Measurements from ENCODE around the gene SPG21. TPM values are rescaled to one million over a fixed set of nuclear protein-coding genes. Genes with fewer than 3 reads are reported as not detected.

SPG21 gene
- total RNA-seq, 3 donors from 2014 or later (not counting 1 experiment from before 2014, with no cell fraction given) = 39.6 to 52.3 (median 40.4) TPM

- Mint-ChIP-seq H3K27me3 (ENCODE audit: low read depth in 2 of 2) (peaks cover 0 to 13% of the 10 kb centered on the region in 2 donors), H3K4me3 (no peak overlapping the region), H3K4me1 (peaks cover 8 to 17% of the 10 kb centered on the region in 2 donors), H3K27ac (no peak overlapping the region), H3K36me3 (no peaks in the 10 kb centered on the region), H3K9me3 (no peaks in the 10 kb centered on the region)
- Histone ChIP-seq H3K27ac (ENCODE audit: low read length) (no peak overlapping the region), H3K36me3 (ENCODE audit: control insufficient read depth, insufficient read depth, low read length) (no peaks in the 10 kb centered on the region), H3K4me1 (ENCODE audit: control insufficient read depth, insufficient read depth, low read length) (peaks cover 18% of the 10 kb centered on the region), H3K27me3 (ENCODE audit: control insufficient read depth, insufficient read depth, low read length) (peaks cover 4% of the 10 kb centered on the region), H3K4me3 (ENCODE audit: low read length) (no peak overlapping the region), H3K9me3 (ENCODE audit: control insufficient read depth, insufficient read depth, low read length) (no peaks in the 10 kb centered on the region)
- WGBS (ENCODE audit: insufficient coverage) = 25% methylated on average over 12 of the region's 13 CpGs
- ATAC-seq (peak; percentile 46 to 53 (median 48)), DNase-seq (peak; percentile 36 to 67)
- peak; percentile 17 for TF ChIP-seq CTCF (IDR thresholded peaks at IDR 0.05)
- intact Hi-C loops (cut with micrococcal nuclease) = loop anchor here (1.0 kb wide), 1 partner anchor 352 kb away; no protein-coding TSS in a partner anchor
Measured at GRCh38 chr15:65032801-65033537, 43.3 kb upstream of the SPG21 start.

- H3K27ac Mint-ChIP-seq = peak overlapping the region in 1 of 2 donors; percentile 79
- H3K4me1 Mint-ChIP-seq = peaks cover 13 to 20% of the 10 kb centered on the region in 2 donors
- no peaks in the 10 kb centered on the region for H3K9me3 Mint-ChIP-seq
- Histone ChIP-seq H3K9me3 (ENCODE audit: control insufficient read depth, insufficient read depth, low read length) (no peaks in the 10 kb centered on the region), H3K4me3 (ENCODE audit: low read length) (no peak overlapping the region), H3K36me3 (ENCODE audit: control insufficient read depth, insufficient read depth, low read length) (peaks cover 15% of the 10 kb centered on the region), H3K27me3 (ENCODE audit: control insufficient read depth, insufficient read depth, low read length) (peaks cover 4% of the 10 kb centered on the region), H3K27ac (ENCODE audit: low read length) (no peak overlapping the region), H3K4me1 (ENCODE audit: control insufficient read depth, insufficient read depth, low read length) (peaks cover 20% of the 10 kb centered on the region)
- 86% methylated on average over 9 of the region's 12 CpGs for WGBS (ENCODE audit: insufficient coverage)
- ATAC-seq (no peak), DNase-seq (no peak)
- no peak for TF ChIP-seq CTCF (IDR thresholded peaks at IDR 0.05)
- peaks cover 0 to 13% of the 10 kb centered on the region in 2 donors for H3K27me3 Mint-ChIP-seq (ENCODE audit: low read depth in 2 of 2)
- H3K36me3 Mint-ChIP-seq = no peaks in the 10 kb centered on the region
- H3K4me3 Mint-ChIP-seq = peak overlapping the region; percentile 40
- intact Hi-C loops (cut with micrococcal nuclease) = loop anchor here (1.0 kb wide), 1 partner anchor 39 kb away; no protein-coding TSS in a partner anchor
Measured at GRCh38 chr15:65029736-65030208, 40.1 kb upstream of the SPG21 start.

GRCh38 chr15:65028921-65029735, 39.4 kb upstream of the SPG21 start, which contains the start of gene MTFMT:
Gene MTFMT (minus strand): TSS chr15:65029639. CDS start chr15:65029613, 26 bp downstream.
- Histone ChIP-seq H3K4me3 (ENCODE audit: low read length) (peak within 1 kb of the TSS; percentile 79), H3K4me1 (ENCODE audit: control insufficient read depth, insufficient read depth, low read length) (peaks cover 20% of the 10 kb centered on the region)
- intact Hi-C loops (cut with micrococcal nuclease) = loop anchor here (1.0 kb wide), 1 partner anchor 39 kb away; no protein-coding TSS in a partner anchor

More at GRCh38 chr15:65028921-65029735, 39.4 kb upstream of the SPG21 start, which contains the start of gene MTFMT:
- DNase-seq (peak; percentile 87 to 94), ATAC-seq (peak; percentile 97)
- TF ChIP-seq CTCF (IDR thresholded peaks at IDR 0.05) = no peak
- WGBS (ENCODE audit: insufficient coverage) = under 1% methylated on average over 71 of the region's 73 CpGs
- Mint-ChIP-seq H3K4me1 (peaks cover 13 to 20% of the 10 kb centered on the region in 2 donors), H3K4me3 (peak within 1 kb of the TSS; percentile 91), H3K27ac (peak within 1 kb of the TSS; percentile 16 to 79), H3K9me3 (no peaks in the 10 kb centered on the region), H3K36me3 (no peaks in the 10 kb centered on the region), H3K27me3 (ENCODE audit: low read depth in 2 of 2) (peaks cover 0 to 13% of the 10 kb centered on the region in 2 donors)
- Histone ChIP-seq H3K9me3 (ENCODE audit: control insufficient read depth, insufficient read depth, low read length) (no peaks in the 10 kb centered on the region), H3K27me3 (ENCODE audit: control insufficient read depth, insufficient read depth, low read length) (peaks cover 4% of the 10 kb centered on the region), H3K36me3 (ENCODE audit: control insufficient read depth, insufficient read depth, low read length) (peaks cover 19% of the 10 kb centered on the region), H3K27ac (ENCODE audit: low read length) (peak within 1 kb of the TSS; percentile 49)

Measured in natural killer cell (primary cell).